LNCAP (cell line): ENCODE measurements around the gene KRTAP5-10.
"Not testable (repeated sequence)": the region's sequence is repeated elsewhere in the genome, so short reads cannot be mapped to it uniquely, and the experiment has no call there.

Experiments
- TF ChIP-seq, protein P1 (sequence below): fragments of 450-650 bp; IDR thresholded peaks from 2 replicates; pipeline ENCODE4 v1.5.1; 2017; ENCODE audit warnings: mild to moderate bottlenecking

KRTAP5-10 gene

DNA sequence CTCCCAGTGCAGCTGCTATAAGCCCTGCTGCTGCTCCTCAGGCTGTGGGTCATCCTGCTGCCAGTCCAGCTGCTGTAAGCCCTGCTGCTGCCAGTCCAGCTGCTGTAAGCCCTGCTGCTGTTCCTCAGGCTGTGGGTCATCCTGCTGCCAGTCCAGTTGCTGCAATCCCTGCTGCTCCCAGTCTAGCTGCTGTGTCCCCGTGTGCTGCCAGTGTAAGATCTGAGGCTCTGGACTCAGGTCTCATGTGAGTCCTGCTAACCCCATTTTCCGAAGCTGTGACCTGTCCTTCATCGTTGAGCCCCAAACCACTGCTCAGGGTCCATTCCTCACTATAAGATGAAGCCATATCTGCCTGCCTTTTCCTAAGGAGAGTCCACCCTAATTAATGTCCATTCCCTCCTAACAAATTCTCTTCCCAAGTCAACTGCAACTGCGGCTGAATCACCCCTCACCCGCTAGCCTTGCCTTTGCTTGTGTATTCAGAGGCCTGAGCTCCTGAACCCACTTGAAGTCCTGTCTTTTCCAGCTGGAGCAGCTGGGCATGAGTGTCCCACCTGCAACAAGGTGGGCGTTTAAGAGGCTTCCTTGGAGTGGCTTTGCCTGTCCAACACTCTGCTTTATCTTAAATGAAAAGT lies 37.7 kb upstream of the KRTAP5-10 start:
- TF ChIP-seq, protein P1, sequence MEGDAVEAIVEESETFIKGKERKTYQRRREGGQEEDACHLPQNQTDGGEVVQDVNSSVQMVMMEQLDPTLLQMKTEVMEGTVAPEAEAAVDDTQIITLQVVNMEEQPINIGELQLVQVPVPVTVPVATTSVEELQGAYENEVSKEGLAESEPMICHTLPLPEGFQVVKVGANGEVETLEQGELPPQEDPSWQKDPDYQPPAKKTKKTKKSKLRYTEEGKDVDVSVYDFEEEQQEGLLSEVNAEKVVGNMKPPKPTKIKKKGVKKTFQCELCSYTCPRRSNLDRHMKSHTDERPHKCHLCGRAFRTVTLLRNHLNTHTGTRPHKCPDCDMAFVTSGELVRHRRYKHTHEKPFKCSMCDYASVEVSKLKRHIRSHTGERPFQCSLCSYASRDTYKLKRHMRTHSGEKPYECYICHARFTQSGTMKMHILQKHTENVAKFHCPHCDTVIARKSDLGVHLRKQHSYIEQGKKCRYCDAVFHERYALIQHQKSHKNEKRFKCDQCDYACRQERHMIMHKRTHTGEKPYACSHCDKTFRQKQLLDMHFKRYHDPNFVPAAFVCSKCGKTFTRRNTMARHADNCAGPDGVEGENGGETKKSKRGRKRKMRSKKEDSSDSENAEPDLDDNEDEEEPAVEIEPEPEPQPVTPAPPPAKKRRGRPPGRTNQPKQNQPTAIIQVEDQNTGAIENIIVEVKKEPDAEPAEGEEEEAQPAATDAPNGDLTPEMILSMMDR = no peak

DNA sequence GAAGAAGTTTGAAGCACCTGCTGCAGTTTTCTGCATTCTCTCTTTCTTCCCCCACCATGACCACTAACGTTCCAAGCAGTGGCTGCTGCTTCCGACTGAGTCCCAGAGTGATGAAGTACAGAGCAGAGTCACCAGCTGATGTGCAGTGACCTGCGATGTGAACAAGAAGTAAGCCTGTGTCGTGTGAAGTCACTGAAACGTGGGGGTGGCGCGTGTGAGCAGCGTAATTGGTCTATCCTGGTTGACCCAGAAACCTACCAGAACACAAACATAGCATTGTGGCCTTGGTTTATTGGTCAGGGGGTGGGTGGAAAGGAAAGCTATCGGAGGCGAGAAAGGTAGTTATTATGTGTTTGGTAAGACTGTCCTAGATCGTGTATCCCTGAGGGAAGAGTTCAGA lies 34.8 kb upstream of the KRTAP5-10 start:
- TF ChIP-seq, protein P1 = no peak

DNA sequence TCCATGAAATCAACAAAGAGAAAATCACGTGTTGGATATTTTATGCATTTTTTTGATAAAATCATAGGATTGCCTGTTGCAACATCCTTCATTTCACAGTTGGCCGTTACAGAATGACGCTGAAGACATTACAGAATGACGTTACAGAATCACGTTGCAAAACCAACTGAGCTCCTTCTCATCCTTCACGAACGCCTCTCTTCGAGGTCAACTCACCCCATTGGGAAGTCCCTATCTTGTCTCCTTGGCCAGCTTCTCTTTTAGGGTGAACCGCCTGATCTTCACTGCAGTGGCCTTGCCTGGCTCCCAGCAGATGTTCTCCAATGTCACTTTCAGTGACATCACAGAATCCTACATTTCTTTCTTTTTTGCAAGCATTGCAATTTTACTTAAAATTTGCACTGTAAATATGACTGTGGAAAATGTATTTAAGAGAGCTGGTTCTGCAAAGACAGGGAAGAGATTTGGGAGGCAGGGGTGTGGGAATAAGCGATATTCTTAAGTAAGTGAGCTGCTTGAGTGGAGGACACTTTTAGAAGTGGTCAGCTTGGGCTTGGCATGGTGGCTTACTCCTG lies 33.2 kb upstream of the KRTAP5-10 start:
- TF ChIP-seq, protein P1 = no peak

DNA sequence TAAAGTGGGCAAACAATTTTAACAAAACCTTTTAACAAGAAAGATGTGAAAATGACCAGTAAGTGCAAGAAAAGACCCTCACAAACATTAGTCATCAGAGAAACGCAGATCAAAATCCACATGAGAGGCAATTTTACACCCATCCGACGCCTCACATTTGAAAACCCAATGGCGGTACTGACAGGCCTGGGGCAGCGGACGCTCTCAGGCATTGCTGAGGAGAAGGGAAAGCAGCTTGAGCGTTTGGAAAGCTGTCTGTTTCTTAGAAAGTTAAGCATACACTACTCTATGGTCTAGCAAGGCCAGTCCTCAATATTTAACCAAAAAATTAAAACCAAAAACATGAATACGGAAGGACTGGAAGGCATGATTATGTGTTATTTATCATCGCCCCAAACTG lies 29.5 kb upstream of the KRTAP5-10 start:
- TF ChIP-seq, protein P1 = no peak

DNA sequence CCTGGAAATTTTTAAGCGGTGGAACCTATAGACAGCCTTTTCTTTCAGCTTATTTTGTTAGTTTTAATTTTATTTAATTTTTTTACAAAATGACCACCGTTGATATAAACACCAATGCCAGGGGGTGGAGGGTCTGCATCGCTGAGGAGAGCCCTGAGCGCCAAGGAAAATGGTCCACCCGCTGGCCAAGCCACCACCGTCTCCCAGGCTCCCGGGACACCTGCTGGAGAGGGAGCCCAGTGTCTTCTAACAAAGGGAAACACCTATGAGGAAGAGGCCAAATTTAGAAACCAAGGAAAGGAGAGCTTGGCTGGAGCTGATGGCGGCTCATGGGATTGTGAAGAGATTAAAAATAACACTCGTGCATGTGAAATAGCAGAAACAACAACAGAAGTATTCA lies 27.8 kb upstream of the KRTAP5-10 start:
- TF ChIP-seq, protein P1 = no peak

DNA sequence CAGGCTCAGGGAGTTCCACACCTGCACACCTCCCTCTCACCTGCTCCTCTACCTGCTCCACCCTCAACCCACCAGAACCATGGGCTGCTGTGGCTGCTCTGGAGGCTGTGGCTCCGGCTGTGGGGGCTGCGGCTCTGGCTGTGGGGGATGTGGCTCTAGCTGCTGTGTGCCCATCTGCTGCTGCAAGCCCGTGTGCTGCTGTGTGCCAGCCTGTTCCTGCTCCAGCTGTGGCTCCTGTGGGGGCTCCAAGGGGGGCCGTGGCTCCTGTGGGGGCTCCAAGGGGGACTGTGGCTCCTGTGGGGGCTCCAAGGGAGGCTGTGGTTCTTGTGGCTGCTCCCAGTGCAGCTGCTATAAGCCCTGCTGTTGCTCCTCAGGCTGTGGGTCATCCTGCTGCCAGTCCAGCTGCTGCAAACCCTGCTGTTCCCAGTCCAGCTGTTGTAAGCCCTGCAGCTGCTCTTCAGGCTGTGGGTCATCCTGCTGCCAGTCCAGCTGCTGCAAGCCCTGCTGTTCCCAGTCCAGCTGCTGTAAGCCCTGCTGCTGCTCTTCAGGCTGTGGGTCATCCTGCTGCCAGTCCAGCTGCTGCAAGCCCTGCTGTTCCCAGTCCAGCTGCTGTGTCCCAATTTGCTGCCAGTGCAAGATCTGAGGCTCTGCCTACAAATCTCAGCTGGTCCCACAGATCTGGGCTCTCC lies 27.2 kb upstream of the KRTAP5-10 start, which contains the start of gene KRTAP5-8:
KRTAP5-8 (plus strand) TSS at position 49 of the 689 bp plus-strand sequence; CDS start at position 80, 31 bp downstream.
- TF ChIP-seq, protein P1 = not testable (repeated sequence)

DNA sequence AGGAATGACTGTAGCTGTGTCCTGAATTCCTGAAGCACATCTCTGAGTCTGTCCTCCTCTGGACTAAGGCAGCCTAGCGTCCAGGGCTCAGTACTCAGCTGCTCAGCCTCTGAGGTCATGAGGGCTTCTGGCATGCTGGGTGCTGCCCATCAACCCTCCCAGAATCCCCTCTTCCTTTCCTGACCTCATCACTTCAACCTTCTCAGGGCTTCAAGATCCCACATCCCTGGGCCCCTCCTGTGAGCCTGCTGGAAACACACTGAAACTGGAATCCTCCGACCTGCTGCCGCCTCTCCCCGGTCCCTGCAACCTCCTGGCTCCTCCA lies 26.7 kb upstream of the KRTAP5-10 start:
- TF ChIP-seq, protein P1 = no peak
